Activated gamma-delta T cell treated with anti-CD3 and anti-CD28 coated beads, Interleukin-2, amount 50 U/mL, for 16 hours (primary cell): ENCODE data around the gene BUD23.

Source experiments
- DNase-seq: peaks from one replicate; pipeline ENCODE4 v3.0.0-alpha.2; 2020; ENCODE audit warnings: low read depth

BUD23 gene

DNA sequence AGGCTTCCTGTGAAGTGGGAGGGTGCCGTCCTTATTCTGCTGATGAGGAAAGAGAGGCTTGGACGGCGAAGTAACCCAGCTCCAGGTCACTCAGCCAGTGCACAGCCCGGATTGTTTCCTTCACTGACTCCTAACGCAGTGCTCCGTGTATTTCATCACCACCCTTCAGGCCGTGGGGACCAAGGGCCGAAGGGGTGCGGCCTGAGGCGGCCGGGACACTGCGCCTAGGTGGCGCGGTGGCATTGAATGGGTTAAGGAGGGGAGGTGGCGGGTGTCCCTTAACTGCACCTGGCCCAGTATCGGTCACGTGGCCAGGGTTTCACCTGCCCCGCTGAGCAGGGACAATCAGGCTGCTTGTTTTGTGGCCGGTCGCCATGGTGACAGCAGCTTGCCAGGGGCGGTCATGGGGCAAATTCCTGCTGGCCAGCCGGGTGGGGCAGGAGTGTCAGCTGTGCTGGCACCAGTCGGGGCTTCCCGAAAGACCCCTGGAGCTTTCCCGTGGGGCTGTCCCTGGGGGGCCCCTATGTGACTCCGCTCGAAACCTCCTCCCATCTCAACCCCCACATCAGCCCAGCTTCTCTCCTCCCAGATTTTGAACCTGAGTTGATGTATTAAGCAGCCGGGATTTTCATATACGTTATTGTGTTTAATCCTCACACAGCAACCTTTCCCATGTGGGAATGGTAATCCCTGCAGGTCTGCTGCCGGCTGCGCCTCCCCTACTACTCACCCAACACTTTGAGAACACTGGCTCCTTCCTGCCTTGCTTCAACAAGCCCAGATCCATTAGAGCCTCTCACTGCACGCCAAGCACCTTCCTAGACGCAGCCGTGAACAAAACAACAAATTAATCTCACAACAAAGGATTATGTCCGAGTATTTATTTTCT lies 59.6 kb downstream of the BUD23 start:
- no peak for DNase-seq

DNA sequence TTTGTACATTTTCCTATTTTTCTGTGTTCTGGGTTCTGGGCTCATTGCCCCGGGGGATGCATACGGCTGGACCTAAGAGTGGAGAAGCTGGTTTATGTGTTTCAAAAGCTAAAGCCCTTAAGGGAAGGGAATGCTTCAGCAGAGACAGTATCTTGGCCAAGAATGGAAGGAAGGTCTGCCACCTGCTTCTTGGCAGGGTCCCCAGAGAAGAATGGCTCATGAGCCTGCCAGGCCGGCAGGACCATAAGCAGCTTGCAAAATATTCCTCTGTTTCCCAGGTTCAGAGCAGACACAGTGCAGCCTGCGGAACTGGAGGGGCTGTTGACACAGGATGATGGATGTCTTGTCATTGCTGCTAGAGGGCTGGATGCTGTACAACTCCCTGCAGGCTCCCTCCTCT lies 63.0 kb downstream of the BUD23 start:
- no peak for DNase-seq
